K562 (cell line): ENCODE measurements around the gene OR2AG1.

Source experiments
- CTCF ChIP-seq, 3 experiments: IDR thresholded peaks in 2 of 3; conservative IDR thresholded peaks in 1 of 3; 2 replicates each; pipeline ENCODE4 v1.5.1; 2011 to 2012; ENCODE audit warnings: low read length in 3 of 3, mild to moderate bottlenecking in 3 of 3, control low read depth in 2 of 3, improper control_type of control experiment in 1 of 3, inconsistent platforms in 1 of 3, low read depth in 1 of 3, mixed read lengths in 1 of 3, moderate library complexity in 1 of 3; ENCODE audit not compliant: insufficient read depth in 2 of 3
- MECOM ChIP-seq: fragments of 250-450 bp; sonication (Bioruptor Pico); IDR thresholded peaks from 2 replicates; pipeline ENCODE4 v1.8.0; 2022; ENCODE audit warnings: inconsistent platforms
- ZNF12 ChIP-seq: sonication (generic); formaldehyde crosslinking; IDR thresholded peaks from 2 replicates; pipeline ENCODE4 v1.4.0; 2020; ENCODE audit warnings: mild to moderate bottlenecking, missing genetic modification reagents
- TF ChIP-seq, protein P1 (sequence below), 2 experiments: IDR thresholded peaks; 2 replicates each; pipeline ENCODE4 v1.6.1; 2011; ENCODE audit warnings: borderline replicate concordance in 1 of 2, control low read depth in 1 of 2, low read depth in 1 of 2, low read length in 1 of 2, mild to moderate bottlenecking in 1 of 2, mixed read lengths in 1 of 2, moderate library complexity in 1 of 2; ENCODE audit not compliant: insufficient read depth in 1 of 2, insufficient read length in 1 of 2, poor library complexity in 1 of 2, severe bottlenecking in 1 of 2; ENCODE audit errors: extremely low read depth in 1 of 2

GRCh38 chr11:6742260-6742659, 40.6 kb upstream of the OR2AG1 start:
- TF ChIP-seq, protein P1, sequence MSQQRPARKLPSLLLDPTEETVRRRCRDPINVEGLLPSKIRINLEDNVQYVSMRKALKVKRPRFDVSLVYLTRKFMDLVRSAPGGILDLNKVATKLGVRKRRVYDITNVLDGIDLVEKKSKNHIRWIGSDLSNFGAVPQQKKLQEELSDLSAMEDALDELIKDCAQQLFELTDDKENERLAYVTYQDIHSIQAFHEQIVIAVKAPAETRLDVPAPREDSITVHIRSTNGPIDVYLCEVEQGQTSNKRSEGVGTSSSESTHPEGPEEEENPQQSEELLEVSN (IDR thresholded peaks at IDR 0.05; ENCODE audit: borderline replicate concordance in 1 of 2, extremely low read depth in 1 of 2, insufficient read depth in 1 of 2, insufficient read length in 1 of 2, low read depth in 1 of 2, low read length in 1 of 2, poor library complexity in 1 of 2, severe bottlenecking in 1 of 2): no peak
- TF ChIP-seq MECOM (CRISPR knock-in tag) (no peak), CTCF (IDR thresholded peaks at IDR 0.05 in 2 of 3, conservative IDR thresholded peaks at IDR 0.05 in 1 of 3; ENCODE audit: insufficient read depth in 2 of 3, low read depth in 1 of 3, low read length in 3 of 3) (no peak), ZNF12 (no peak)
